Heart left ventricle (tissue), 13 donors: Measurements from ENCODE around the gene MAST4.

ENCODE experiments used
- POLR2A ChIP-seq, 2 donors: fragments of 450-650 bp; IDR thresholded peaks; one replicate each; pipeline ENCODE4 v1.6.1; 2017; ENCODE audit warnings: antibody characterized with exemption in 2 of 2, mild to moderate bottlenecking in 2 of 2, moderate library complexity in 2 of 2
- TF ChIP-seq, protein P1 (sequence below), 12 donors: fragments of 200-600 bp; sonication (generic) in 4 of 12; IDR thresholded peaks; one replicate each; pipeline versions ENCODE4 v1.5.0 to v1.8.0; 2018 to 2022; ENCODE audit warnings: antibody characterized with exemption in 12 of 12, mild to moderate bottlenecking in 5 of 12
- donor health status: ischemic (EF 13 %, LVEDD 7.1; RV severe dilation, severe dysfunction).
- donor health status: DM: no; HTN: yes; CAD: no.
- donor health status: DM: no; HTN: no; CAD: no.
- donor health status: ischemic (EF 25% LVEDD 6.9; RV normal size, moderate dysfunction).
- donor health status: ischemic (EF 25% LVEDD 5.7; RV mildly dilated, moderate dysfunction).
- donor health status: ischemic (EF 35%, LVEDD 5.7; RV mildly dilated, moderate dysfunction).
- donor health status: nonischemic (EF 11% LVEDD 7.7; RV severe dilation, severe dysfunction).
- donor health status: DM: yes; HTN: yes; CAD: no.
- donor health status: PGD.
- donor health status: ischemic (EF 29% LVEDD 5.4; RV normal size, mild dysfunction).
- donor health status: nonischemic (EF 23%, LVEDD 6.1; RV moderate dilation, normal function).

- TF ChIP-seq POLR2A (IDR thresholded peaks at IDR 0.05), result no peak
- TF ChIP-seq, protein P1, sequence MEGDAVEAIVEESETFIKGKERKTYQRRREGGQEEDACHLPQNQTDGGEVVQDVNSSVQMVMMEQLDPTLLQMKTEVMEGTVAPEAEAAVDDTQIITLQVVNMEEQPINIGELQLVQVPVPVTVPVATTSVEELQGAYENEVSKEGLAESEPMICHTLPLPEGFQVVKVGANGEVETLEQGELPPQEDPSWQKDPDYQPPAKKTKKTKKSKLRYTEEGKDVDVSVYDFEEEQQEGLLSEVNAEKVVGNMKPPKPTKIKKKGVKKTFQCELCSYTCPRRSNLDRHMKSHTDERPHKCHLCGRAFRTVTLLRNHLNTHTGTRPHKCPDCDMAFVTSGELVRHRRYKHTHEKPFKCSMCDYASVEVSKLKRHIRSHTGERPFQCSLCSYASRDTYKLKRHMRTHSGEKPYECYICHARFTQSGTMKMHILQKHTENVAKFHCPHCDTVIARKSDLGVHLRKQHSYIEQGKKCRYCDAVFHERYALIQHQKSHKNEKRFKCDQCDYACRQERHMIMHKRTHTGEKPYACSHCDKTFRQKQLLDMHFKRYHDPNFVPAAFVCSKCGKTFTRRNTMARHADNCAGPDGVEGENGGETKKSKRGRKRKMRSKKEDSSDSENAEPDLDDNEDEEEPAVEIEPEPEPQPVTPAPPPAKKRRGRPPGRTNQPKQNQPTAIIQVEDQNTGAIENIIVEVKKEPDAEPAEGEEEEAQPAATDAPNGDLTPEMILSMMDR (IDR thresholded peaks at IDR 0.05), result no peak
These were observed 453.9 kb downstream of the MAST4 start for GRCh38 chr5:67050125-67050524.
